Liver (tissue), 9 donors: ENCODE results near the gene ARIH2. TPM values are rescaled to one million over a fixed set of nuclear protein-coding genes. Genes with fewer than 3 reads are reported as not detected.
A peak's percentile ranks its signal among the peaks of the same experiment; 100 is the strongest.

Experiments
- DNase-seq: peaks from one replicate; pipeline ENCODE4 v3.0.0-alpha.2; 2017; ENCODE audit warnings: low spot score
- H3K27ac ChIP-seq, 2 donors: one replicate each; pipeline ENCODE4 v1.7.0; 2013; ENCODE audit warnings: inconsistent platforms in 2 of 2, low read length in 2 of 2, control low read depth in 1 of 2, low read depth in 1 of 2, mild to moderate bottlenecking in 1 of 2
- H3K27me3 ChIP-seq, 4 donors: one replicate each; pipeline versions ENCODE4 v1.6.1 to v1.7.0; 2013; ENCODE audit warnings: low read length in 3 of 4, inconsistent platforms in 1 of 4, mild to moderate bottlenecking in 1 of 4, moderate library complexity in 1 of 4; ENCODE audit not compliant: control insufficient read depth in 4 of 4, insufficient read depth in 4 of 4
- H3K36me3 ChIP-seq, 4 donors: one replicate each; pipeline versions ENCODE4 v1.6.1 to v1.7.0; 2013; ENCODE audit warnings: low read length in 3 of 4, mild to moderate bottlenecking in 3 of 4, low read depth in 1 of 4, moderate library complexity in 1 of 4; ENCODE audit not compliant: control insufficient read depth in 4 of 4, insufficient read depth in 3 of 4
- H3K4me1 ChIP-seq, 4 donors: one replicate each; pipeline versions ENCODE4 v1.6.1 to v1.7.0; 2013; ENCODE audit warnings: low read length in 3 of 4, mild to moderate bottlenecking in 3 of 4, moderate library complexity in 1 of 4; ENCODE audit not compliant: control insufficient read depth in 4 of 4, insufficient read depth in 4 of 4
- H3K4me3 ChIP-seq, 3 donors: one replicate each; pipeline versions ENCODE4 v1.6.1 to v1.7.0; 2013; ENCODE audit warnings: low read length in 3 of 3, control low read depth in 1 of 3, low read depth in 1 of 3, mild to moderate bottlenecking in 1 of 3
- H3K9ac ChIP-seq, 2 donors: one replicate each; pipeline ENCODE4 v1.7.0; 2013; ENCODE audit warnings: low read length in 2 of 2, mild to moderate bottlenecking in 2 of 2, moderate library complexity in 2 of 2, control low read depth in 1 of 2, low read depth in 1 of 2
- H3K9me3 ChIP-seq, 4 donors: one replicate each; pipeline versions ENCODE4 v1.6.1 to v1.7.0; 2013; ENCODE audit warnings: low read length in 3 of 4; ENCODE audit not compliant: control insufficient read depth in 4 of 4
- CTCF ChIP-seq: fragments of 150-350 bp; IDR thresholded peaks from 2 replicates; pipeline ENCODE4 v1.5.1; 2017; ENCODE audit warnings: improper control_type of control experiment, low read depth, low read length; ENCODE audit not compliant: missing input control
- GABPA ChIP-seq, 2 donors: IDR thresholded peaks in 1 of 2; conservative IDR thresholded peaks in 1 of 2; 2 replicates each; pipeline ENCODE4 v1.6.1; 2016; ENCODE audit warnings: antibody characterized with exemption in 2 of 2, mild to moderate bottlenecking in 1 of 2, moderate library complexity in 1 of 2
- HNF4G ChIP-seq: IDR thresholded peaks from 2 replicates; pipeline ENCODE4 v1.6.1; 2016; ENCODE audit warnings: antibody characterized with exemption
- MAX ChIP-seq: IDR thresholded peaks from 2 replicates; pipeline ENCODE4 v1.6.1; 2016; ENCODE audit warnings: antibody characterized with exemption
- RAD21 ChIP-seq, 2 donors: IDR thresholded peaks; 2 replicates each; pipeline ENCODE4 v1.6.1; 2016; ENCODE audit warnings: antibody characterized with exemption in 2 of 2, mild to moderate bottlenecking in 2 of 2
- REST ChIP-seq: IDR thresholded peaks from 2 replicates; pipeline ENCODE4 v1.6.1; 2016; ENCODE audit warnings: antibody characterized with exemption, mild to moderate bottlenecking
- TAF1 ChIP-seq: conservative IDR thresholded peaks from 2 replicates; pipeline ENCODE4 v1.6.1; 2016; ENCODE audit warnings: antibody characterized with exemption, mild to moderate bottlenecking
- WGBS: extraction: QIAGEN DNeasy Blood & Tissue Kit; methylation state at CpG from one replicate; pipeline ENCODE4 v1.1.7; 2013; 5-methylcytosine and 5-hydroxymethylcytosine counted together
- polyA plus RNA-seq, 2 donors: library from polyadenylated mRNA; stranded (reverse) in 1 of 2; unstranded in 1 of 2; fragments of 200-250 nt in 1 of 2; fragments of >200 nt in 1 of 2; fragmentation: Nextera tagmentation in 1 of 2; extraction: Ambion mirVana in 1 of 2; gene quantifications; one replicate each; pipeline versions ENCODE4 v1.2.1 to v1.2.3, GENCODE V29; 2013 to 2015
- total RNA-seq, 2 donors: library from RNA; depleted of rRNA; stranded (reverse); fragments of >200 nt; gene quantifications; one replicate each; pipeline ENCODE4 v1.2.3, GENCODE V29; 2014
- donor health status: healthy.
- donor health status: healthy.
- donor health status: healthy.
- donor health status: healthy.
- donor health status: healthy.

ARIH2 gene
- total and polyA plus RNA-seq, 4 donors: 24.8 to 63.5 (median 31.0) TPM

GRCh38 chr3:49017229-49017970, 98.8 kb downstream of the ARIH2 start:
- DNase-seq: no peak

More at GRCh38 chr3:49017229-49017970, 98.8 kb downstream of the ARIH2 start:
- Histone ChIP-seq H3K27ac (no peak overlapping the region), H3K9me3 (no peaks in the 10 kb centered on the region), H3K9ac (no peak overlapping the region), H3K27me3 (no peaks in the 10 kb centered on the region), H3K36me3 (peaks cover 8 to 33% (median 15%) of the 10 kb centered on the region in 4 donors), H3K4me3 (peak overlapping the region; percentile 55 to 95 (median 89)), H3K4me1 (peaks cover 9 to 36% (median 27%) of the 10 kb centered on the region in 4 donors)
- TF ChIP-seq MAX: no peak
- no peak for TF ChIP-seq HNF4G
- no peak for TF ChIP-seq REST
- no peak for TF ChIP-seq TAF1
- TF ChIP-seq CTCF: no peak
- TF ChIP-seq GABPA (IDR thresholded peaks at IDR 0.05 in 1 of 2, conservative IDR thresholded peaks at IDR 0.05 in 1 of 2): no peak
- no peak for TF ChIP-seq RAD21 (IDR thresholded peaks at IDR 0.05)
- WGBS: 12% methylated on average over 23 of the region's 23 CpGs
